IPS DF 6.9 (cell line): ENCODE data around the gene ASPN.

Experiments used
- DNase-seq: peaks from one replicate; pipeline ENCODE4 v3.0.0-alpha.2; 2013; ENCODE audit warnings: low read depth, low spot score
- H3K27ac ChIP-seq: one replicate; pipeline ENCODE4 v1.5.1; 2013; ENCODE audit warnings: low read length, control low read depth
- H3K27me3 ChIP-seq: 2 replicates; pipeline ENCODE4 v1.6.1; 2013; ENCODE audit warnings: mild to moderate bottlenecking, low read length; ENCODE audit not compliant: control insufficient read depth, insufficient read depth
- H3K36me3 ChIP-seq: 2 replicates; pipeline ENCODE4 v1.6.1; 2013; ENCODE audit warnings: low read length; ENCODE audit not compliant: control insufficient read depth, insufficient read depth
- H3K4me1 ChIP-seq: 2 replicates; pipeline ENCODE4 v1.6.1; 2013; ENCODE audit warnings: low read length; ENCODE audit not compliant: control insufficient read depth, insufficient read depth
- H3K4me3 ChIP-seq: 2 replicates; pipeline ENCODE4 v1.5.1; 2013; ENCODE audit warnings: mild to moderate bottlenecking, low read length
- H3K9me3 ChIP-seq: 2 replicates; pipeline ENCODE4 v1.6.1; 2013; ENCODE audit warnings: low read length, inconsistent platforms; ENCODE audit not compliant: control insufficient read depth, insufficient read depth
- WGBS: extraction: QIAGEN DNeasy Blood & Tissue Kit; methylation state at CpG from one replicate; pipeline ENCODE4 v1.1.7; 2013; ENCODE audit warnings: mixed read lengths, missing lambda C conversion rate; ENCODE audit not compliant: insufficient read length, insufficient coverage; 5-methylcytosine and 5-hydroxymethylcytosine counted together

Gene ASPN

GRCh38 chr9:92482329-92482728 is at the start of gene ASPN:
Gene ASPN, minus strand, starts transcription at chr9:92482506.
- Histone ChIP-seq H3K9me3 (no peaks in the 10 kb centered on the region), H3K4me3 (no peak within 1 kb of the TSS), H3K27me3 (no peaks in the 10 kb centered on the region), H3K27ac (no peak within 1 kb of the TSS), H3K4me1 (peaks cover 2% of the 10 kb centered on the region; the same call in 1 of the 2 replicates), H3K36me3 (no peaks in the 10 kb centered on the region)
- DNase-seq: no peak
- no CpG with 5 or more reads among the region's 3 CpGs for WGBS

GRCh38 chr9:92530893-92531292 is 48.6 kb upstream of the ASPN start:
- DNase-seq: no peak
- H3K36me3 ChIP-seq: no peaks in the 10 kb centered on the region
- no peaks in the 10 kb centered on the region for H3K9me3 ChIP-seq
- no peaks in the 10 kb centered on the region for H3K27me3 ChIP-seq
- H3K4me1 ChIP-seq: no peaks in the 10 kb centered on the region
- no peak overlapping the region for H3K27ac ChIP-seq
- H3K4me3 ChIP-seq: no peak overlapping the region

GRCh38 chr9:92529124-92529523 is 46.8 kb upstream of the ASPN start:
- H3K36me3 ChIP-seq: no peaks in the 10 kb centered on the region
- H3K27ac ChIP-seq: no peak overlapping the region
- no peak for DNase-seq
- H3K4me3 ChIP-seq: no peak overlapping the region
- H3K27me3 ChIP-seq: no peaks in the 10 kb centered on the region
- no CpG with 5 or more reads among the region's 3 CpGs for WGBS
- H3K9me3 ChIP-seq: no peaks in the 10 kb centered on the region
- no peaks in the 10 kb centered on the region for H3K4me1 ChIP-seq

- no peaks in the 10 kb centered on the region for H3K9me3 ChIP-seq
- H3K27ac ChIP-seq: no peak overlapping the region
- no peaks in the 10 kb centered on the region for H3K4me1 ChIP-seq
- WGBS: no CpG with 5 or more reads among the region's 1 CpG
- no peaks in the 10 kb centered on the region for H3K36me3 ChIP-seq
- no peaks in the 10 kb centered on the region for H3K27me3 ChIP-seq
- DNase-seq: no peak
- no peak overlapping the region for H3K4me3 ChIP-seq
Measured at GRCh38 chr9:92528522-92528849, 46.2 kb upstream of the ASPN start.

GRCh38 chr9:92527832-92528521 is 45.7 kb upstream of the ASPN start:
- H3K9me3 ChIP-seq: no peaks in the 10 kb centered on the region
- no peak overlapping the region for H3K4me3 ChIP-seq
- no peaks in the 10 kb centered on the region for H3K36me3 ChIP-seq
- no CpG with 5 or more reads among the region's 4 CpGs for WGBS
- DNase-seq: no peak
- no peaks in the 10 kb centered on the region for H3K27me3 ChIP-seq
- H3K27ac ChIP-seq: no peak overlapping the region
- no peaks in the 10 kb centered on the region for H3K4me1 ChIP-seq

GRCh38 chr9:92527291-92527828 is 45.1 kb upstream of the ASPN start:
- no peaks in the 10 kb centered on the region for H3K27me3 ChIP-seq
- no peak for DNase-seq
- no CpG with 5 or more reads among the region's 2 CpGs for WGBS
- no peaks in the 10 kb centered on the region for H3K4me1 ChIP-seq
- H3K27ac ChIP-seq: no peak overlapping the region
- H3K9me3 ChIP-seq: no peaks in the 10 kb centered on the region
- H3K4me3 ChIP-seq: no peak overlapping the region
- no peaks in the 10 kb centered on the region for H3K36me3 ChIP-seq

- Histone ChIP-seq H3K27me3 (no peaks in the 10 kb centered on the region), H3K9me3 (no peaks in the 10 kb centered on the region), H3K27ac (no peak overlapping the region), H3K4me3 (no peak overlapping the region), H3K4me1 (no peaks in the 10 kb centered on the region), H3K36me3 (no peaks in the 10 kb centered on the region)
- whole genome bisulfite sequencing: no CpG with 5 or more reads among the region's 5 CpGs
- no peak for DNase-seq
Measured at GRCh38 chr9:92525306-92525705, 43.0 kb upstream of the ASPN start.

GRCh38 chr9:92524881-92525280 is 42.6 kb upstream of the ASPN start:
- no peaks in the 10 kb centered on the region for H3K4me1 ChIP-seq
- H3K27me3 ChIP-seq: no peaks in the 10 kb centered on the region
- WGBS: no CpG with 5 or more reads among the region's 1 CpG

GRCh38 chr9:92522983-92523970 is 41.0 kb upstream of the ASPN start:
- Histone ChIP-seq H3K36me3 (no peaks in the 10 kb centered on the region), H3K27ac (no peak overlapping the region), H3K4me1 (no peaks in the 10 kb centered on the region), H3K9me3 (no peaks in the 10 kb centered on the region), H3K4me3 (no peak overlapping the region), H3K27me3 (no peaks in the 10 kb centered on the region)
- no peak for DNase-seq
- WGBS: no CpG with 5 or more reads among the region's 10 CpGs

More at GRCh38 chr9:92524881-92525280, 42.6 kb upstream of the ASPN start:
- DNase-seq: no peak
- no peak overlapping the region for H3K4me3 ChIP-seq
- no peaks in the 10 kb centered on the region for H3K36me3 ChIP-seq
- H3K9me3 ChIP-seq: no peaks in the 10 kb centered on the region
- no peak overlapping the region for H3K27ac ChIP-seq

- no CpG with 5 or more reads among the region's 2 CpGs for WGBS
- Histone ChIP-seq H3K4me1 (peaks cover 1% of the 10 kb centered on the region; the same call in 1 of the 2 replicates), H3K27ac (no peak overlapping the region), H3K27me3 (no peaks in the 10 kb centered on the region), H3K9me3 (no peaks in the 10 kb centered on the region), H3K36me3 (no peaks in the 10 kb centered on the region), H3K4me3 (no peak overlapping the region)
- DNase-seq: no peak
Measured at GRCh38 chr9:92520837-92521236, 38.5 kb upstream of the ASPN start.
